Osteocyte (in vitro differentiated cells): ENCODE data around the gene RAMAC. TPM values are rescaled to one million over a fixed set of nuclear protein-coding genes. Genes with fewer than 3 reads are reported as not detected.

ENCODE experiments used
- DNase-seq: peaks from one replicate; pipeline ENCODE4 v3.0.0; 2021; ENCODE audit warnings: mixed read lengths; ENCODE audit not compliant: unreplicated experiment; ENCODE audit errors: extremely low spot score
- H3K27ac Mint-ChIP-seq: one replicate; pipeline ENCODE4 v1.8.0; 2021; ENCODE audit warnings: mild to moderate bottlenecking, mixed read lengths; ENCODE audit not compliant: unreplicated experiment
- H3K27me3 Mint-ChIP-seq: one replicate; pipeline ENCODE4 v1.8.0; 2021; ENCODE audit warnings: mixed read lengths; ENCODE audit not compliant: unreplicated experiment
- H3K36me3 Mint-ChIP-seq: one replicate; pipeline ENCODE4 v1.8.0; 2021; ENCODE audit warnings: mixed read lengths; ENCODE audit not compliant: unreplicated experiment
- H3K4me1 Mint-ChIP-seq: one replicate; pipeline ENCODE4 v1.8.0; 2021; ENCODE audit warnings: mixed read lengths; ENCODE audit not compliant: unreplicated experiment
- H3K4me3 Mint-ChIP-seq: one replicate; pipeline ENCODE4 v1.8.0; 2021; ENCODE audit warnings: mild to moderate bottlenecking, moderate library complexity, mixed read lengths; ENCODE audit not compliant: unreplicated experiment
- H3K9me3 Mint-ChIP-seq: one replicate; pipeline ENCODE4 v1.8.0; 2021; ENCODE audit warnings: mixed read lengths; ENCODE audit not compliant: unreplicated experiment
- CTCF ChIP-seq: fragments of 200-600 bp; sonication (generic); IDR thresholded peaks from 2 replicates; pipeline ENCODE4 v1.5.0; 2021; ENCODE audit warnings: antibody characterized with exemption, mild to moderate bottlenecking, moderate library complexity
- total RNA-seq: library from RNA; stranded (reverse); gene quantifications from 2 replicates; pipeline ENCODE4 v1.2.1, GENCODE V29; 2021

Gene RAMAC
- total RNA-seq, 1 donor from 2014 or later = 23.8 TPM

DNA sequence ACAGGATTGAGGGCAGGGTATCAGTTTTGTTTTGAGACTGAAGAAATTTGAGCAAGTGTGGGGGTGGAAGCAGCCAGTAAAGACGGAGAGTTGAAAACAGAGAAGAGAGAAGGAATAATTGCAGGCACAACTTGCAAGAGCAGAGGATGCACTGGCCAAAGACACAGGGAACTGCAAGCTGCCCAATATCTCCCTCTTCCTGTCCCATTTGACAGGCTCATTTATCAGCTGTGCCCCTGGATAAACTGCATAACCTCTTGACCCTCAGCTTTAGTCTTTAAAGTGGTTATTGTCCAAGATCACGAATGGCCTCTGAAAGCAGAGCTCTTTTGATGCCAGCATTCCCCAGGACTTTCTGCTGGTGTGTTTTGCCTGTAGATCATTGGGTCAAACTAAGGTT, 5.0 kb upstream of the RAMAC start:
- Mint-ChIP-seq H3K9me3 (no peaks in the 10 kb centered on the region), H3K4me1 (peaks cover 11% of the 10 kb centered on the region), H3K4me3 (no peak overlapping the region), H3K36me3 (peaks cover 2% of the 10 kb centered on the region), H3K27me3 (no peaks in the 10 kb centered on the region), H3K27ac (no peak overlapping the region)
- no peak for DNase-seq
- TF ChIP-seq CTCF = no peak

DNA sequence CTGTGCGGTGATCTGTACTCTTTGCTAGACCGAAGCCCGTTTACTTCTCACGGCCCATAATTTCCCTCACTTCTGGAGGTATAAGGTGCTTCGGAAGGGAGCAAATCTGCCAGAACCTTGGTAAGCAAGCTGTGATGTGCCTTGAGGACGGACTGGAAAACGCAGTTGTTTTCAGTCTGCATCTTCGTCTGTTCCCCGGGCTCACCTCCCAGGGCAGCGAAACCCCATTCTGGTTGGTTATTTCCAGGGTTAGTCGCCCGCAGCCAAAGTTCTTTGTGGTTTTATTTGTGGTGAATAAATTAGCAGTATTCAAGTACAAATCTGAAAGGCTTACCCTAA, 401 bp downstream of the RAMAC start:
- DNase-seq = no peak
- peak overlapping the region; percentile 95 for H3K4me3 Mint-ChIP-seq
- H3K4me1 Mint-ChIP-seq = peaks cover 26% of the 10 kb centered on the region
- no peaks in the 10 kb centered on the region for H3K27me3 Mint-ChIP-seq
- no peak for TF ChIP-seq CTCF
- H3K9me3 Mint-ChIP-seq = no peaks in the 10 kb centered on the region
- H3K36me3 Mint-ChIP-seq = peaks cover 21% of the 10 kb centered on the region
- peak overlapping the region; percentile 94 for H3K27ac Mint-ChIP-seq

GRCh38 chr15:82992436-82992998, 6.5 kb downstream of the RAMAC start:
- H3K9me3 Mint-ChIP-seq = no peaks in the 10 kb centered on the region
- DNase-seq = no peak
- H3K27ac Mint-ChIP-seq = no peak overlapping the region

GRCh38 chr15:82993144-82993543, 7.1 kb downstream of the RAMAC start:
- H3K4me1 Mint-ChIP-seq = peaks cover 2% of the 10 kb centered on the region
- H3K27me3 Mint-ChIP-seq = no peaks in the 10 kb centered on the region
- no peak for DNase-seq
- no peak overlapping the region for H3K4me3 Mint-ChIP-seq
- TF ChIP-seq CTCF = no peak
- H3K27ac Mint-ChIP-seq = no peak overlapping the region
- H3K9me3 Mint-ChIP-seq = no peaks in the 10 kb centered on the region
- peaks cover 20% of the 10 kb centered on the region for H3K36me3 Mint-ChIP-seq

More at GRCh38 chr15:82992436-82992998, 6.5 kb downstream of the RAMAC start:
- TF ChIP-seq CTCF = no peak
- Mint-ChIP-seq H3K36me3 (peaks cover 20% of the 10 kb centered on the region), H3K27me3 (no peaks in the 10 kb centered on the region), H3K4me3 (no peak overlapping the region), H3K4me1 (peaks cover 4% of the 10 kb centered on the region)

DNA sequence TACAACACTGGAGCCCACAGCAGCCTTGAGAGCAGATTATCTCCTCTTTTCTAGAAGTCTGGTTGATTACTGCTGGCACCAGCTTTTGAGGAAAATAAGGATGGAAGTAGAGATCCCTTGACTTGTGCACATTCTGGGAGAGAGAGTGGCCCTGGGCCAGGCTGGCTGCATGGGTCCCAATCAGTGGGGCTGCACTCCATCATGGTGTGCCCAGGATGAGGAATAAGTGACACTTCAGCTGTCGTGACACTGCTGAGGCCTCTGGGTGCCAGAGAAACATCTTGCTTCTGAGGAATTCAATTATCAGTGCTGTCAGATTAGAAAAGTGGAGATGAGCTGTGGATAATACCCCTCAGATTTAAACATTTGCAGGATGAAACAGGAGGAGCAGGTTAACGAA, 9.1 kb downstream of the RAMAC start:
- Mint-ChIP-seq H3K4me1 (peaks cover 3% of the 10 kb centered on the region), H3K4me3 (no peak overlapping the region), H3K9me3 (no peaks in the 10 kb centered on the region), H3K27me3 (no peaks in the 10 kb centered on the region), H3K36me3 (peaks cover 9% of the 10 kb centered on the region), H3K27ac (no peak overlapping the region)
- peak; percentile 62 for DNase-seq
- no peak for TF ChIP-seq CTCF
